ENCODE data around the gene B3GALT2. TPM values are rescaled to one million over a fixed set of nuclear protein-coding genes. Genes with fewer than 3 reads are reported as not detected.
"Not testable (repeated sequence)": the region's sequence is repeated elsewhere in the genome, so short reads cannot be mapped to it uniquely, and the experiment has no call there.

B3GALT2 gene
- total and polyA plus RNA-seq, 2 of the 13 experiments (the other 11 are each of a cell fraction or from before 2014, with no cell fraction given): not detected

DNA sequence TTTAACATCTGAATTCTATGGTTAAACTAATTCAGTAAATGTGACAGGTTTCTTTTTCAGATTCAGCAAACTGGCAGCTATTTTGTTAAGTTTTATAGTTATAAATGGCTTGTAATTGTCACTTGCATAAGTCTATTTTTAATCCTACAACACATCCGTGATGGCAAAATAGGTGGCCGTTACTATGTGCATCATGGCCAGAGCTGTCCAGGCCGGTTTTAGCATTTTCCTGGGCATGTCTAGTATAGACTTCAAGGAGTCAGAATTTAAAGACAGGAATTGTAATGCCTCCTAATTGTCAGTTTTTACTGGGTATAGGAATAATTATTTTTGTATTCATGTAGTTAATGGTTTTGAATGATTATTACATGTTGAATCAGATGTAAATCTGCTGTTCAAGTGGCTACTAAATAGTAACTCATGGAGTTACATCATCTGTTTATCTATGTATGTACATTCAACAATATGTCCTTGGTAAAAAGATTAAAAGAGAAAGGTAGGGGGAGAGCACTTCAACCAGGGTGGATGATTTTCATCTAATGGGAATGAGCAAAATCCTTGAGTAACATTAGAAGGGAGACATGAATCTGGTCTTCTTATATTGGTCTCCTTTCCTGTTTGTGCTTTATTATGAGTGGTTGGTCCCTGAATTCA lies 3.2 kb upstream of the B3GALT2 start:
- FAIRE-seq (no peak), DNase-seq (ENCODE audit: low spot score) (no peak), ATAC-seq (no peak)
- Histone ChIP-seq H3K36me3 (replicated peaks in 1 of 2; ENCODE audit: control insufficient read depth in 1 of 2, insufficient read depth in 2 of 2, low read length in 2 of 2) (peaks cover 0 to 7% of the 10 kb centered on the region in 2 experiments; a peak in 2 of 5 replicates), H3K9me3 (ENCODE audit: low read length) (peaks cover 10% of the 10 kb centered on the region), H3K27ac (ENCODE audit: extremely low read length, insufficient read depth, low read length) (no peak overlapping the region), H2AFZ (ENCODE audit: low read length) (no peak overlapping the region), H3K27me3 (ENCODE audit: control insufficient read depth in 1 of 2, insufficient read depth in 2 of 2, low read length in 2 of 2) (no peaks in the 10 kb centered on the region), H3K9ac (ENCODE audit: insufficient read depth, low read depth, low read length) (no peak overlapping the region), H3K79me2 (ENCODE audit: insufficient read depth, low read length) (peaks cover 23% of the 10 kb centered on the region), H4K20me1 (ENCODE audit: insufficient read depth, low read length) (no peaks in the 10 kb centered on the region), H3K4me2 (ENCODE audit: low read depth, low read length) (no peak overlapping the region), H3K4me3 (replicated peaks in 1 of 3; ENCODE audit: insufficient read depth in 1 of 3, low read depth in 2 of 3, low read length in 3 of 3) (no peak overlapping the region), H3K4me1 (ENCODE audit: insufficient read depth, low read length) (peaks cover 38% of the 10 kb centered on the region)
- 98% methylated on average over 3 of the region's 3 CpGs for WGBS (ENCODE audit: low lambda C conversion rate)
- BruUV-seq (replicated peaks): no TSS peak
- CTCF ChIA-PET (ENCODE audit: low intra/inter-chr PET ratio, low total read pairs): no interaction called here
- intact Hi-C loops (cut with micrococcal nuclease; ENCODE audit: unreplicated experiment): loop anchor here (10.0 kb wide), 1 partner anchor 155 kb away; no protein-coding TSS in a partner anchor
- TF ChIP-seq GTF3A (CRISPR knock-in tag; conservative IDR thresholded peaks at IDR 0.05) (no peak), NPAS2 (CRISPR knock-in tag; IDR thresholded peaks at IDR 0.05; ENCODE audit: borderline replicate concordance) (no peak), TOE1 (CRISPR knock-in tag; IDR thresholded peaks at IDR 0.05) (no peak), SMARCE1 (IDR thresholded peaks at IDR 0.05; ENCODE audit: borderline replicate concordance) (no peak), NRL (CRISPR knock-in tag; IDR thresholded peaks at IDR 0.05; ENCODE audit: borderline replicate concordance) (no peak)
- in situ Hi-C loops (cut with HindIII; ENCODE audit: extremely low pct_ligation_motif_present, low pct_unique_long_range_greater_than_20kb): no loop called here
- POLR2A ChIA-PET: no interaction called here

DNA sequence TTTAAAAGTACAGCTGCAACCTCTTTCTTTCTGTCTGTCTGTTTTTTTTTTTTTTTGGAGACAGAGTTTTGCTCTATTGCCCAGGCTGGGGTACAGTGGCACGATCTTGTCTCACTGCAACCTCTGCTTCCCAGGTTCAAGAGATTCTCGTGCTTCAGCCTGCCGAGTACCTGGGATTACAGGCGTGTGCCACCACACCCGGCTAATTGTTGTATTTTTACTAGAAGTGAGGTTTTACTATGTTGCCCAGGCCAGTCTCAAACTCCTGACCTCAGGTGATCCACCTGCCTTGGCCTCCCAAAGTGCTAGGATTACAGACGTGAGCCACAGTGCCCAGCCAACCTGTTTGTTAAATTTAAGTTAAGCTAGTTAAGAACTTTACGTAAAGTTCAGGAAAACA lies 2.5 kb upstream of the B3GALT2 start:
- ATAC-seq; CTCF ChIA-PET (ENCODE audit: low intra/inter-chr PET ratio, low total read pairs): not testable (repeated sequence)

More for the DNA sequence above, 2.5 kb upstream of the B3GALT2 start:
- H3K4me3 ChIP-seq (replicated peaks in 1 of 3; ENCODE audit: insufficient read depth in 1 of 3, low read depth in 2 of 3, low read length in 3 of 3); POLR2A ChIA-PET; H3K36me3 ChIP-seq (replicated peaks in 1 of 2; ENCODE audit: control insufficient read depth in 1 of 2, insufficient read depth in 2 of 2, low read length in 2 of 2); DNase-seq (ENCODE audit: low spot score); H3K9ac ChIP-seq (ENCODE audit: insufficient read depth, low read depth, low read length); H2AFZ ChIP-seq (ENCODE audit: low read length); H4K20me1 ChIP-seq (ENCODE audit: insufficient read depth, low read length); H3K27ac ChIP-seq (ENCODE audit: extremely low read length, insufficient read depth, low read length); BruUV-seq (replicated peaks); in situ Hi-C loops (cut with HindIII; ENCODE audit: extremely low pct_ligation_motif_present, low pct_unique_long_range_greater_than_20kb); H3K4me2 ChIP-seq (ENCODE audit: low read depth, low read length); H3K27me3 ChIP-seq (ENCODE audit: control insufficient read depth in 1 of 2, insufficient read depth in 2 of 2, low read length in 2 of 2); FAIRE-seq: not testable (repeated sequence)
- intact Hi-C loops (cut with micrococcal nuclease; ENCODE audit: unreplicated experiment): loop anchor here (10.0 kb wide), 1 partner anchor 156 kb away; no protein-coding TSS in a partner anchor
- Histone ChIP-seq H3K4me1 (ENCODE audit: insufficient read depth, low read length) (peaks cover 38% of the 10 kb centered on the region), H3K79me2 (ENCODE audit: insufficient read depth, low read length) (peaks cover 24% of the 10 kb centered on the region), H3K9me3 (ENCODE audit: low read length) (peaks cover 10% of the 10 kb centered on the region)
- WGBS (ENCODE audit: low lambda C conversion rate): over 99% methylated on average over 7 of the region's 7 CpGs

Data from HepG2 (cell line).